Liver (tissue), 9 donors: Measurements from ENCODE around the gene TMEM17. TPM values are rescaled to one million over a fixed set of nuclear protein-coding genes. Genes with fewer than 3 reads are reported as not detected.
A peak's percentile ranks its signal among the peaks of the same experiment; 100 is the strongest.

Experiments
- DNase-seq: peaks from one replicate; pipeline ENCODE4 v3.0.0-alpha.2; 2017; ENCODE audit warnings: low spot score
- H3K27ac ChIP-seq, 2 donors: one replicate each; pipeline ENCODE4 v1.7.0; 2013; ENCODE audit warnings: inconsistent platforms in 2 of 2, low read length in 2 of 2, control low read depth in 1 of 2, low read depth in 1 of 2, mild to moderate bottlenecking in 1 of 2
- H3K27me3 ChIP-seq, 4 donors: one replicate each; pipeline versions ENCODE4 v1.6.1 to v1.7.0; 2013; ENCODE audit warnings: low read length in 3 of 4, inconsistent platforms in 1 of 4, mild to moderate bottlenecking in 1 of 4, moderate library complexity in 1 of 4; ENCODE audit not compliant: control insufficient read depth in 4 of 4, insufficient read depth in 4 of 4
- H3K36me3 ChIP-seq, 4 donors: one replicate each; pipeline versions ENCODE4 v1.6.1 to v1.7.0; 2013; ENCODE audit warnings: low read length in 3 of 4, mild to moderate bottlenecking in 3 of 4, low read depth in 1 of 4, moderate library complexity in 1 of 4; ENCODE audit not compliant: control insufficient read depth in 4 of 4, insufficient read depth in 3 of 4
- H3K4me1 ChIP-seq, 4 donors: one replicate each; pipeline versions ENCODE4 v1.6.1 to v1.7.0; 2013; ENCODE audit warnings: low read length in 3 of 4, mild to moderate bottlenecking in 3 of 4, moderate library complexity in 1 of 4; ENCODE audit not compliant: control insufficient read depth in 4 of 4, insufficient read depth in 4 of 4
- H3K4me3 ChIP-seq, 3 donors: one replicate each; pipeline versions ENCODE4 v1.6.1 to v1.7.0; 2013; ENCODE audit warnings: low read length in 3 of 3, control low read depth in 1 of 3, low read depth in 1 of 3, mild to moderate bottlenecking in 1 of 3
- H3K9ac ChIP-seq, 2 donors: one replicate each; pipeline ENCODE4 v1.7.0; 2013; ENCODE audit warnings: low read length in 2 of 2, mild to moderate bottlenecking in 2 of 2, moderate library complexity in 2 of 2, control low read depth in 1 of 2, low read depth in 1 of 2
- H3K9me3 ChIP-seq, 4 donors: one replicate each; pipeline versions ENCODE4 v1.6.1 to v1.7.0; 2013; ENCODE audit warnings: low read length in 3 of 4; ENCODE audit not compliant: control insufficient read depth in 4 of 4
- CTCF ChIP-seq: fragments of 150-350 bp; IDR thresholded peaks from 2 replicates; pipeline ENCODE4 v1.5.1; 2017; ENCODE audit warnings: improper control_type of control experiment, low read depth, low read length; ENCODE audit not compliant: missing input control
- FOXA1 ChIP-seq: IDR thresholded peaks from 2 replicates; pipeline ENCODE4 v1.6.1; 2016; ENCODE audit warnings: antibody characterized with exemption
- HNF4A ChIP-seq, 2 donors: conservative IDR thresholded peaks; 2 replicates each; pipeline ENCODE4 v1.6.1; 2016; ENCODE audit warnings: antibody characterized with exemption in 2 of 2, mild to moderate bottlenecking in 2 of 2
- HNF4G ChIP-seq: IDR thresholded peaks from 2 replicates; pipeline ENCODE4 v1.6.1; 2016; ENCODE audit warnings: antibody characterized with exemption
- MAX ChIP-seq: IDR thresholded peaks from 2 replicates; pipeline ENCODE4 v1.6.1; 2016; ENCODE audit warnings: antibody characterized with exemption
- NR2F2 ChIP-seq: IDR thresholded peaks from 2 replicates; pipeline ENCODE4 v1.6.1; 2016; ENCODE audit warnings: antibody characterized with exemption
- RAD21 ChIP-seq, 2 donors: IDR thresholded peaks; 2 replicates each; pipeline ENCODE4 v1.6.1; 2016; ENCODE audit warnings: antibody characterized with exemption in 2 of 2, mild to moderate bottlenecking in 2 of 2
- REST ChIP-seq: IDR thresholded peaks from 2 replicates; pipeline ENCODE4 v1.6.1; 2016; ENCODE audit warnings: antibody characterized with exemption, mild to moderate bottlenecking
- RXRA ChIP-seq, 2 donors: IDR thresholded peaks; 2 replicates each; pipeline ENCODE4 v1.6.1; 2017 to 2018; ENCODE audit warnings: antibody characterized with exemption in 2 of 2, mild to moderate bottlenecking in 1 of 2
- SP1 ChIP-seq: IDR thresholded peaks from 2 replicates; pipeline ENCODE4 v1.6.1; 2018; ENCODE audit warnings: antibody characterized with exemption, mild to moderate bottlenecking
- TAF1 ChIP-seq: conservative IDR thresholded peaks from 2 replicates; pipeline ENCODE4 v1.6.1; 2016; ENCODE audit warnings: antibody characterized with exemption, mild to moderate bottlenecking
- WGBS: extraction: QIAGEN DNeasy Blood & Tissue Kit; methylation state at CpG from one replicate; pipeline ENCODE4 v1.1.7; 2013; 5-methylcytosine and 5-hydroxymethylcytosine counted together
- polyA plus RNA-seq, 2 donors: library from polyadenylated mRNA; stranded (reverse) in 1 of 2; unstranded in 1 of 2; fragments of 200-250 nt in 1 of 2; fragments of >200 nt in 1 of 2; fragmentation: Nextera tagmentation in 1 of 2; extraction: Ambion mirVana in 1 of 2; gene quantifications; one replicate each; pipeline versions ENCODE4 v1.2.1 to v1.2.3, GENCODE V29; 2013 to 2015
- total RNA-seq, 2 donors: library from RNA; depleted of rRNA; stranded (reverse); fragments of >200 nt; gene quantifications; one replicate each; pipeline ENCODE4 v1.2.3, GENCODE V29; 2014
- donor health status: healthy.
- donor health status: healthy.
- donor health status: healthy.
- donor health status: healthy.
- donor health status: healthy.

Gene TMEM17
- total and polyA plus RNA-seq, 4 donors, result 0.70 to 1.9 (median 1.2) TPM

DNA sequence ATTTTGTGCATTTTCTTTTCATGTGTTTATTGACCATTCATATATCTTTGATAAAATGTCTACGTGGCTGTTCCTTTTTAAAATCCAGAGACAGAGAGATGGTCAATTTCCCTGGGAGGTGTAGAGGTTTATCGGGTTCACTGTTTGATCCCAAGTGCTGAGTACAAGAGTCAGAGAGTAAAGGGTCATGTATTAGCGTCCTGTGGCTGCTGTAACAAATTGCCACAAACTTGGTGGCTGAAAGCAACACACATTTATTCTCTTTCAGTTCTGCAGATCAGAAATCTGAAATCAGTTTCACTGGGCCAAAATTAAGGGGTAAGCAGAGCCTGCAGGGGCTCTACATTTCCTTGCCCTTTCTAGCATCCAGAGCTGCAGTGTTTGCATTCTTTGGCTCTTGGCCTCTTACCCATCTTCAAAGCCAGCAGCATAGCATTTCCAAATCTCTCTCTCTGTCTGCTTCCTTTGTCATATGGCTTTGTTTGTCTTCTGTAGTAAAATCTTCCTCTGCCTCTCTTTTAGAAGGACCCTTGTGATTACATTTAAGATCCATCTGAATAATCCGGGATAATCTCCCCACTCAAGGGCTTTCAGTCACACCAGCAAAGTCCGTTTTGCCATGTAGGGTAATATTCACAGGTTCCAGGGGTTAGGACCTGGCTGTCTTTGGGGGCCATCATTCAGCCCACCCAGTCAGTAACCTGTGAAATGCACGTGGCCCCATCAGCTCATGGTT lies 49.9 kb downstream of the TMEM17 start:
- Histone ChIP-seq H3K36me3 (no peaks in the 10 kb centered on the region), H3K9ac (no peak overlapping the region), H3K4me1 (peaks cover 8 to 49% (median 28%) of the 10 kb centered on the region in 4 donors), H3K27ac (peak overlapping the region in 1 of 2 donors; percentile 83), H3K27me3 (no peaks in the 10 kb centered on the region), H3K9me3 (no peaks in the 10 kb centered on the region), H3K4me3 (no peak overlapping the region)
- no peak for DNase-seq
- 89% methylated on average over 6 of the region's 6 CpGs for WGBS
- TF ChIP-seq NR2F2 (no peak), HNF4A (conservative IDR thresholded peaks at IDR 0.05) (peak; percentile 18 to 45)

GRCh38 chr2:62453955-62454354 lies 52.0 kb downstream of the TMEM17 start:
- no peaks in the 10 kb centered on the region for H3K27me3 ChIP-seq
- 74% methylated on average over 3 of the region's 3 CpGs for WGBS
- no peak overlapping the region for H3K9ac ChIP-seq
- H3K36me3 ChIP-seq, result no peaks in the 10 kb centered on the region
- DNase-seq, result no peak
- H3K27ac ChIP-seq, result no peak overlapping the region
- H3K9me3 ChIP-seq, result no peaks in the 10 kb centered on the region
- no peak overlapping the region for H3K4me3 ChIP-seq
- no peak for TF ChIP-seq RAD21 (IDR thresholded peaks at IDR 0.05)
- TF ChIP-seq FOXA1, result no peak
- TF ChIP-seq CTCF, result no peak
- no peak for TF ChIP-seq TAF1
- no peak for TF ChIP-seq MAX
- no peak for TF ChIP-seq REST
- no peak for TF ChIP-seq NR2F2
- TF ChIP-seq RXRA (IDR thresholded peaks at IDR 0.05), result no peak
- no peak for TF ChIP-seq HNF4A (conservative IDR thresholded peaks at IDR 0.05)
- no peak for TF ChIP-seq HNF4G
- no peak for TF ChIP-seq SP1
- H3K4me1 ChIP-seq, result peaks cover 10 to 48% (median 31%) of the 10 kb centered on the region in 4 donors
